Fibroblast of pulmonary artery (primary cell): ENCODE data around the gene CNTNAP2.

ENCODE experiments used
- DNase-seq: peaks from one replicate; pipeline ENCODE4 v3.0.0-alpha.2; 2010; ENCODE audit warnings: low read depth
- H3K4me3 ChIP-seq: replicated peaks from 2 replicates; pipeline ENCODE4 v1.5.1; 2011; ENCODE audit warnings: low read depth, mild to moderate bottlenecking, control low read depth, low read length, moderate library complexity
- CTCF ChIP-seq: IDR thresholded peaks from 2 replicates; pipeline ENCODE4 v1.5.1; 2011; ENCODE audit warnings: mild to moderate bottlenecking, control low read depth, low read length, inconsistent platforms; ENCODE audit errors: missing control alignments

Gene CNTNAP2

GRCh38 chr7:147978651-147979050, 1862.0 kb downstream of the CNTNAP2 start:
- no peak for TF ChIP-seq CTCF
- H3K4me3 ChIP-seq = no peak overlapping the region
- DNase-seq = no peak

- TF ChIP-seq CTCF = no peak
- no peak for DNase-seq
- no peak overlapping the region for H3K4me3 ChIP-seq
Measured at GRCh38 chr7:147980826-147981813, 1864.5 kb downstream of the CNTNAP2 start.

- TF ChIP-seq CTCF = no peak
- H3K4me3 ChIP-seq = no peak overlapping the region
- no peak for DNase-seq
Measured at GRCh38 chr7:147982307-147982706, 1865.7 kb downstream of the CNTNAP2 start.

- TF ChIP-seq CTCF = no peak
- no peak overlapping the region for H3K4me3 ChIP-seq
- no peak for DNase-seq
Measured at GRCh38 chr7:147984265-147984664, 1867.7 kb downstream of the CNTNAP2 start.

GRCh38 chr7:147990079-147990478, 1873.5 kb downstream of the CNTNAP2 start:
- TF ChIP-seq CTCF = no peak
- DNase-seq = no peak

GRCh38 chr7:147990942-147991341, 1874.3 kb downstream of the CNTNAP2 start:
- TF ChIP-seq CTCF = no peak
- DNase-seq = no peak
- H3K4me3 ChIP-seq = no peak overlapping the region

More at GRCh38 chr7:147990079-147990478, 1873.5 kb downstream of the CNTNAP2 start:
- no peak overlapping the region for H3K4me3 ChIP-seq
